HL-60 (cell line): ENCODE results near the gene RGS2.

ENCODE experiments used
- CTCF ChIP-seq: IDR thresholded peaks from one replicate; pipeline ENCODE4 v1.5.1; 2011; ENCODE audit warnings: low read length, control low read depth, inconsistent platforms; ENCODE audit not compliant: insufficient read depth
- GABPA ChIP-seq: IDR thresholded peaks from 2 replicates; pipeline ENCODE4 v1.6.1; 2012; ENCODE audit warnings: low read depth

DNA sequence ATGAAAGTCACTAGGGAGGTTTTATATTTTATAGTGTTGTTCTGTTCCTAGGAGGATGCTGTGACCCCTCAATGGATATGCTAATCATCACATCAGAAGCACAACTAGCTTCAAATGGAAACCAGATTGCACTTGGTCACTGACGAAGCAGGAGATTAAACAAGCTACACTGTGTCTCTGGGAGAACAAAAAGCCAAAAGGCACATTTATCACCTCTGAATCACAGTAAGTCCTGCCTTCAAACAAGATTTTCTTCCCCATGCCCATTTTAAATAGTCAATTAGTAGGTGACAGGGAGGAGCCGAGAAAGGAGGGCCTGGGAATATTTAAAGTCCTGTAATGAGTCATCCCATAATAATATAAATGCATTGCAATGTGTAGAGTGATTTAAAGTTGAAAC, 38.1 kb downstream of the RGS2 start:
- TF ChIP-seq CTCF = no peak
- TF ChIP-seq GABPA = no peak
